Activated effector memory CD4-positive, alpha-beta T cell treated with Interleukin-2 at 50 U/mL for 16 hours (primary cell): ENCODE measurements around the gene PHLDA3.

Source experiments
- DNase-seq: peaks from one replicate; pipeline ENCODE4 v3.0.0-alpha.2; 2020

The PHLDA3 gene

DNA sequence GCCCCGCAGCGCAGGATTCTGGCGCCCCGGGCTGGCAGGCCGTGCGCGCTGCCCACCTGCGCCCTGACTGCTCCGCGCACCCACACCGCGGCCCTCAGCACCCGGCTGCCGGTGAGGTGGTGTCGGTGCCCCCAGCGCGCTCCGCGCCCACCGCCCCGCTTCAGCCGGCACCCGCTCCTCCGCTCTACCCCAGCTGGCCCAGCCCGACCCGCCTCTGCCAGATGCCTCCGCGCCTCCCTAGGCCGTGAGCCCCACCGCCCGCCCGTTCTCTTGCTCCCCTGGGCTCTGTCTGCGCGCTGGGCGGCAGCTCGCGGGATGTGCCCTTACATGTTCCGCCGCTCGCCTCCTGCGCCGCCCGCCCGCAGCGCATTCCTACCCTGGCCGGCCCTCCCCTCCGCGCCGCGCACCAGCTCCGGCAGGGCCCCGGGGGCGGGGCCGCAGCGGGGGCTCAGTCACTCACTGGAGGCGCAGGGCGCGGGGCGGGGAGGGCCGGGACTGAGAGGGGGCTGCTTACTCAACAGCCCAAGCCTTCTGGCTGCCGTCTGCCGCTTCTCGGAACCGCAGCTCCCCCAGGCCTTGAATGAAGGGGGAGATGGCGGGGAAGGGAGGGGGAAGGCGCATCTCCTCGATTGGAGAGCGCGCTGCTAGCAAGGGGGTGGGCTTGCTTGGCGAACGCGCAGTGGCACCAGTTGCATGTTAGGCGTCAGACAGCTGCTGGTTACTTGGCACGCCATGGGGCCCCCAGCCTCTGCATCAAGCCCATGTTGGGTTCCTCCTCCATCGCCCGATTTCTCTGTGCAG lies at the start of gene PHLDA3:
PHLDA3 (minus strand) TSS at position 345 of the 801 bp plus-strand sequence. CDS start 402 bp downstream, outside the sequence.
- DNase-seq = peak; percentile 27

DNA sequence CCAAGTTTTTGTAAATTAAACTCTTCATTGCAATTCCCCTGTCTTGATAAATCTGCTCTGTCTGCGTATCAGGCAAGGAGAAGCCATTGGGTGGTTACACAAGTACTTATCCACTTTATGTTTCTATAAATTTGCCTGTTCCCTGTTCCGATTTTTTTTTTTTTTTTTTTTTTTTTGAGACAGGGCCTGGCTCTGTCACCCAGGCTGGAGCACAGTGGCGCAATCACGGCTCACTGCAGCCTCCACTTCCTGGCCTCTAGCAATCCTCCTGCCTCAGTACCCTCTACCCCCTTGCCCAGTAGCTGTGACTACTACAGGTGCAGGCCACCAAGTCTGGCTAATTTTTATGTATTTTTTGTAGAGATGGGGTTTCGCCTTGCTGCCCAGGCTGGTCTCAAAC lies 49.1 kb upstream of the PHLDA3 start:
- DNase-seq = no peak

DNA sequence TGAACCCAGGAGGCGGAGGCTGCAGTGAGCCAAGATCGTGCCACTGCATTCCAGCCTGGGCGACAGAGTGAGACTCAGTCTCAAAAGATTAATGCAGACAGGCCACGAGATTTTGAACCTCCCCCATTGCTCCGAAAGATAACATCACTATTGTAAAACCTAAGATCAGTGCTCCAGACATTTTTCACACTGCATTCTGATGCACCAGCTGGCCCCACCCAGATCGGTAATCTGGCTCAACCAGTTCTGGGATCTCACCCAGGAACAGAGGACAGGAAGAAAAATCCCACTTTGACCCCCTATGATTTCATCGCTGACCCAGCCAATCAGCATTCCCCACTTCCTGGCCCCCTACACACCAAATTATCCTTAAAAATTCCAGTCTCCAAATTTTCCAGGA lies 48.6 kb upstream of the PHLDA3 start:
- no peak for DNase-seq

DNA sequence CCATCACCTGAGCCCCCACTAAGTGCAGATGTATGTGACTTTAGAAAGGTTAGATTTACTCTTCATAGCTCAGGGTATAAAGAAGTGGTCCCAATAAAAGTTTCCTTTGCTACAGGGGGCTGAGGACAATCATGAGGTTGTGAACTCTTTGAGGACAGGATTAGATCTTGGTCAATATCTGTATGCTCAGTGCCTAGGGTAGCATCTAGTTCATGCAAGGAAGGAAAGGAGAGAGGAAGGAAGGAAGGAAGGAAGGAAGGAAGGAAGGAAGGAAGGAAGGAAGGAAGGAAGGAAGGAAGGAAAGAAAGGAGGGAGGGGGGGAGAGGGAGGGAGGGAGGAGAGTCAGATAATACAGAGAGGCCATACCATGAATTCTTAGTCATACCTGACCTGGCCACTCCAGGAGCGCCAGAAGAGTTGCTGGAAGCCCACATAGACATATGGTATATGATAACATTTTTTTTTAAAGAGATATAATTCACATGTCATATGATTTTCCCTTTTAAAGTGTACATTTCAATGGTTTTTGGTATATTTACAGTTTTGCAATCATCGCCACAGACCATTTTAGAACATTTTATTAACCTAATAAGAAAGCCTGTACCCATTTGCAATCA lies 47.6 kb upstream of the PHLDA3 start:
- no peak for DNase-seq

DNA sequence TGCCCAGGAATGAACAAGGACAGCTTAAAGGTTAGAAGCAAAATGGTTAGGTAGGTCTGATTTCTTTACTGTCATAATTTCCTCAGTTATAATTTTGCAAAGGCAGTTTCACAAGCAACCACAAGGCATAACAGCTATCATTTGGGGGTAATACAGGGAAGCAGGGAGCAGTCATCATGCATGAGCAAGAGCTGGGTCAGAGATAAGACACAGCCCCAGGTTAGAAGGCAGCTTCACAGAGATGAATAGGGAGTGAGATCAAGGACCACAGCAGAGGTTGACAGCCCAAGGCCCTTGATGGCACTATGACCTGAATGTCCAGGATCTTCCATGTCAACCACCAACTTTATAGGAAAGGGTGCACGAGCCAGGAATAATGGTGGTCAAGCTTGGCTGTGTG lies 46.9 kb upstream of the PHLDA3 start:
- no peak for DNase-seq

DNA sequence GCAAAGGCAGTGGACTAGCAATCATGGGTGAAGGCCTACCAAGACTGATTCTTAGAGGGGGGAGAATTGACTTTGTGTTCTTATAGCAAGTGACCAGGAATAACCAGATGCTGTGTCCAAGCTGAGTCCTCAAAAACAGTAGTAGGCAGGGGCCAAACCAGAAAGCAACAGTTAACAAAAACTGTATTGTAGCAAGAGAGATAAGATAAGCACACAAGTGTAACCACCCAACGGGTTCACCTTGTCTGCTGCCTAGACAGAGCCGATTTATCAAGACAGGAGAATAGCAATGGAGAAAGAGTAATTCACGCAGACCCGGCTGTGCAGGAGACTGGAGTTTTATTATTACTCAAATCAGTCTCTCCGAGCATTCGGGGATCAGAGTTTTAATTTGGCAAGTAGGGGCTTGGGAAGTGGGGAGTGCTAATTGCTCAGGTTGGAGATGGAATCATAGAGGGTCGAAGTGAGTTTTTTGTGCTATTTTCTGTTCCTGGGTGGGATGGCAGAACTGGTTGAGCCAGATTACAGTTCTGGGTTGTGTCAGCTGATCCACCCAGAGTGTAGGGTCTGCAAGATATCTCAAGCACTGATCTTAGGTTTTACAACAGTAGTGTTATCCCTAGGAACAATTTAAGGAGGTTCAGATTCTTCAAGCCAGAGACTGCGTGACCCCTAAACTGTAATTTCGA lies 46.2 kb upstream of the PHLDA3 start:
- no peak for DNase-seq

DNA sequence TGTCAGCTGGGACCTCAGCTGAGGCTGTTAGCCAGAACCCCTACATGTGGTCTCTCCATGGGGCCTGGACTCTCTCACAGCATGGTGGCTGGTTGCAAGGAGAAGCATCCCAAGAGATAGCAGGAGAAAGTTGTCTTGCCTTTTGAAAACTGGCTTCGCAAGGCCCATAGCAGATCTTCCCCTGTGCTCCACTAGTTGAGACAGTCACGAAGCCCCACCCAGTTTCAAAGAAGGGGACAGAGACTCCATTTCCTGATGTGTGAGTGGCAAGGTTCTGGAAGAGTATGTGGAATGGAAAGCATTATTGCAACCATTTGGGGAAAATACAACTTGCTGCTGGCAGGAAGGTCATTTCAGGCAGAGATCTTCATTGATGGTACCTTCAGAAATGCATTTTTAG lies 45.5 kb upstream of the PHLDA3 start:
- DNase-seq = no peak

DNA sequence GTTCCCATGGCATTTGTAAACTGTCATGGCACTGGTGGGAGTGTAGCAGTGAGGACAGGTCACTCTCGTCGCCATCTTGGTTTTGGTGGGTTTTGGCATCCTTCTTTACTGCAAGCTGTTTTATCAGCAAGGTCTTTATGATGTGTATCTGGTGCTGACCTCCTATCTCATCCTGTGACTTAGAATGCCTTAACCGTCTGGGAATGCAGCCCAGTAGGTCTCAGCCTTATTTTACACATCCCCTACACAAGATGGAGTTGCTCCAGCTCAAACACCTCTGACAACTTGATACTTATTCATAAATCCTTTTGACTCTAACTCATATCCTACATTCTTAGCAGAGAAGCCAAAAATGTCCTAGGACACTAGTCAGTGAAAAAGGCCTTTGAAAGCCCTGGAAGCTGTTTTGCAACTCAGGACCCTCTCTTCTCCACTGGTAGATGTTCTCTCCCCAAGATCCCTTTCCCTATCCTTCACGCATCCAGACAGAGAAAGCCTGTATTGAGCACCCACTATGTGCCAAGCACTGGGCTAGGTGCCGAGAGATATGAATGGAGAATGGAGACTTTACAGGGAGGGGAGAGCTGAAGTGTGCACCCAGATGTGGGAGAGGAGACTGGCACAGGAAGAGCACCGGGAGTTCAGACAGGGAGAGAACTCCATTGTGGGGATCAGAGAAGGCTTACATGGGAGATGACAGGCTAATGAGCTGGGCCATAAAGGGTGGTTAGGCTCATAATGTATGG lies 44.7 kb upstream of the PHLDA3 start:
- no peak for DNase-seq

DNA sequence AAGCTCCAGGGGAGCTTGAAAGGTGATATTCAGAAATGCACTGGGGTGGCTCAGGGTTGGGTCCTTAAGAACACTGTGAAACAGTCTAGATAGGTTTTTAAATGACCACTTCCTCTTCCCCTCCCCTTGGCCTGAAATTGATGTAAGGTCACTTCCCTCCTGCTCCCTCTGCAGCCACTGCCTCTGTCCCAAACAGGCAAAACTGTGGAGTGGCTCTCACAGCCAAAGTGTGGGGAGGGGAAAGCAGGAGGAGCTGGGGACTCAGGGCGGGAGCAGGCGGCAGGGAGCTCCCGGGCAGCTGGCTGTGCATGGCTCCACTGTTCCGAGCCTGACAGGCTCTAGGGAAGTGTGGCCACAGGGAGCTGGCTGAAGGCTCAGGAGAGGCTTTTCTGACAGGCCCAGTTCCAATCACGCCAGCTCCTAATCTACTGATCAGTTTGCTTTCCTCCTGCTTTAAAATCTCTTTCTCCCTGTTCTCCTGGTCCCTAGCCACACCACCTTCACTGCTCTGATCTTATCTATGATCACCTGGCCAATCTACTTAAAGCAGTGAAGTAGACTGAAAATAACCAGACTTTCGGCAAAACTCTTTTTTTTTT lies 43.1 kb upstream of the PHLDA3 start:
- DNase-seq = no peak

DNA sequence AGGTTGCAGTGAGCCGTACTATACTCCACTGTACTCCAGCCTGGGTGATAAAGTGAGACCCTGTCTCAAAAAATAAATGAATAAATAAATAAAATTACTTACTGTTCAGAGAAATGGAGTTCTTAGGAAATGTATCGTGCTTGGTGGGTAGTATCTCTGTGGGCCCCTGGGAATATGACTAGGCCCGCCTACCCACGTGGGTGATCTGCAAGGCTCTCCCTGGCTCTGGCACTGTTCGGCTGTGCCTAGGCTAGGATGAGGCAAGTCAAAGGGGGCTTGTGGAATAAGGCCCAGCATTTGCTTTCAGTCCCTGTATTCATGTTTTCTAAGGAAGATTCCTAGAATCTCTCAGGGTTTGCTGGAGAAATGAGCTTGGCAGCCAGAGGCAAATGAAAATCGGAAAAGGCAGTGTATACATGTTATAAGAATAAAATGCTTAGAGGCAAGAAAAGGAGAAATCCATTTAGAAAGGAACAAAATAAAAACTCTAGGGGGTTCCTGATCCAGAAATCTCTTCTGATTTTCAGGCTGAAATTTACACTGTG lies 42.5 kb upstream of the PHLDA3 start:
- DNase-seq = no peak

DNA sequence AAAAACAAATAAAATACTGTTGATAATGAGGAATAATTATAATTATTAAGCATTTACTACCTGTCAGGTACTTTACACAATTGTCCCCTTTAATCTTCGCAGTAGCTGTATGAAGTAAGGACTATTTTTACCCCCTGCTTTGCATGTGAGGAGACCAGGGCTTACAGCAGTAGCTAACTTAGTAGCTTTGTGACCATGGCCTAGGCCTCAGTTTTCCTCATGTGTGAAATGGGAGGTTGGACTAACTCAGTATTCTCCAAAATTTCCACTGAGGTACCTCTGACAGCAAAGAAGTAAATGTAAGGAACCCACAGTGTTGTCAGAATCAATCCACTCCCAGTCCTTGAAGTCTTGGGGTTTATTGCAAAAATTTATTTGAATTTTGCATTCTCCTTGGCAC lies 41.7 kb upstream of the PHLDA3 start:
- DNase-seq = no peak

DNA sequence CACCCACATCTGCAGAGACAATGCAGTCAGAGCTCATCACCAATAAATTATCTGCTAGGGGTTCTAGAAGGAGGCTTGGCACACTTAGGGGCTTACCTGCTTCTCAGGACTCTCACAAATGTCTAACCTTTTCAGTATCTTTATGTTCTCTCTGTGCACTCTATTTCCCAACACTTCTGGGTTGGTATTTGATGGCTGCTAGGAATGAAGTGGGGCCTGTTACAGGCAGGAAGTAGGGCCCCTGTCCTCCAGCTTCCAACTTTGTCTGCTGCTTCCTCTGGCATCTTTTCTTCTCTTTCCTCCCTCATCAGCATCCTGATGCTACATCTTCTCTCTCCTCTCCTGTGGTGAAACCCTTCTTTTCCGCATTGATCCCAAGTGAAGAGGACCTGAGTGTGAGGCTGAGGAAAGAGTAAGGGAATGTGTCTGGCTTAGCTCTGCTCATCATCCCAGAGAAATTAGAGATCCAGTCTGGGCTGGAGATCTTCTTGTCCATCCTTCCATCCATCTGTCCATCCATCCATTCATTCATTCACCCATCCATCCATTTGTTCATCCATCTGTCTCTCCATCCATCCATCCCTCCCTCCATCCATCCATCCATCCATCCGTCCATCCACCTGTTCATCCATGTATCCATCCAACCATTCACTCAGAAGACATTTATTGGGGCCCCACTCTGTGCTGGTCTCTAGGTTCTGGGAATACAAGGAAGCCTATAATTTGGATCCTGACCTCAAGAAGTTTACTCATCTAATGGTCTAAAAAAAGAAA lies 40.8 kb upstream of the PHLDA3 start:
- DNase-seq = no peak

DNA sequence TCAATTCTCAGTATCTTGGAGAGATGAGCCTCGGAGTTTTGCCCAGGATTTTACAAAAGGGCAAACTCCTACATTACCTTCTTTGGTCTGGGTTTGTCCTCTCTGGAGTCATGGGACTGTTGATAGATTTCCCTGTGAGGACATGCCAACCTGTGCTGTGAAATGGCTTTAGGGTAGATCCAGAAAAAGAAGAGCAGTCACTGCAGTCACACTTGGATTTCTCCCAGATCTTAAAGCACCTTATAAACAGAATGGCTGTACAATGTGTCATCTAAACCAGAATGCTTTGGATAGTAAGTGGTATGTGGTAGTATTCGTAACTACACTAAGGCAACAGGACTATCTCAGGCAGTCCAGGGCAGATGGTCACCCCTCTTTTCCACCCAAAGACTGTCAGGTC lies 39.8 kb upstream of the PHLDA3 start:
- DNase-seq = no peak

DNA sequence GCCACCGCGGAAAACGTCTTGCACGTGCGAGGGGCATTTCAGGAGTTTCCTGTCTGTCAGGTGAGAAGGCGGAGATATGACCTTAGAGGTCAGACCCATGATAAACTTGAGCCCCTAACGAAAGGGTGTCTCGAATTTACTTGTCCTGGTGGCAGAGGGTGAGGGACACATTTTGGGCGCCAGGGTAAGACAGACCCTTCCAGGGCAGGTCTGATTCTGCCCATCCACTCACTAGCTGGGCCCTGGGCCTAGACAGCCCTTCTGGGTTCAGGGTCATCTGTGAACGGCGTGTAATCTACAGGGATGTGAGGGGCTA lies 38.3 kb upstream of the PHLDA3 start:
- DNase-seq = no peak

DNA sequence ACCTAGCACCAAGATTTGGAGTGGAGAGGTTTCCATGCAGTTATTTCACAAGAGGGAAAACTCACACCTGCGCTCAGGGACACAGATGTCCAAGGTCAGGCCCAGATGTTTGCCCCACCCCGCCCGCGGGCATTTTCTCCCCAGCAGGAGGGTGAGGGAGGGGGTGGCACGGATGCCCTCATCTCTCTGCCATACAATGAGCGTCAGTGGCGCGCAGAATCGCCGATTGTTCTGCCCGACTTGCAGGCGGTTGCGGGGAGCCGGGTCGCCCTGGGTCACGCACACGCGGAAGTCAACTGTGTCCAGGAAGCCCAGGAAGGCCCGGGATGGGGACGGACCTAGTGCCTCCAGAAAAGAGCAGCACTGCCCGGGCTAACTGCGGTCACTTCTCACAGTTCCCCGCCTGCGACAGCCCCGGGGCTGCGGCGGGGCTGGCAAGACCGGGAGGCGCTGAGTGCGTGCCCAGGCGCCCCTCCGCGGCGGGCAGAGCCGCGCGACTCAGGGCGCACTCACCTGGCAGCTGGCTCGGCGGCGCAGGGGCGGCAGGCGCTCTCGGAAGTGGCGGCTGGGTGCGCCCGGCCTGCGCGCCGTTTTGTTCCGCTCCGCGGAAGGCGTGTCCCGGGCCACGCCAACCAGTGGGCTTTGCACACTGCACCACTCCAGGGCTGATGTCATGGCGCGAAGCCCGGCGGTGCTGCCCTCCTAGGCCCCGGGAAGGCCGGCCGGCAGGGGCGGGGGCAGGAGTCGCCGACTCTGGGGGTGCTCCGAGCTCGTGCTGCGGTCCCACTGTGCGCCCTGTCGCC lies 37.8 kb upstream of the PHLDA3 start, which contains the start of gene CSRP1:
CSRP1 (minus strand) TSS at position 567 of the 803 bp plus-strand sequence. CDS start 10,820 bp downstream, outside the sequence.
- DNase-seq = peak; percentile 75

DNA sequence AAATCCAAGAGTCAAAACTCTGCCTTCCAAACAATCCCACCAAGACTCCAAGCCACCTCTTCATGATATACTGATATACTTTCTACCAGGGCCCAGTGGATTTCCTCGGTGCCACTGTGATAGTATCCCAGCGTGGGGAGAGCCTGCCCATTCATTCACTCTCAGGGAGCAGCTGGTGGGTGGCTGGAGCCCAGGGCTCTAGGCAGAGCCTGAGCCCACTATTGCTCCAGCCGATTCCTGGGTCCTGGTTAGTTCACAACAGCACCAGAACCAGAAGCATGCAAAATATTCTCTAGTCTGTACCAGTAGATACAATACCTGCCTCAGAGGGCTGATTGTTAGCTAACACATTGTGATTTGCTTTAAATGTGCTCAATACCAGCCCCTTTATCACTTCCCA lies 37.1 kb upstream of the PHLDA3 start:
- DNase-seq = no peak

DNA sequence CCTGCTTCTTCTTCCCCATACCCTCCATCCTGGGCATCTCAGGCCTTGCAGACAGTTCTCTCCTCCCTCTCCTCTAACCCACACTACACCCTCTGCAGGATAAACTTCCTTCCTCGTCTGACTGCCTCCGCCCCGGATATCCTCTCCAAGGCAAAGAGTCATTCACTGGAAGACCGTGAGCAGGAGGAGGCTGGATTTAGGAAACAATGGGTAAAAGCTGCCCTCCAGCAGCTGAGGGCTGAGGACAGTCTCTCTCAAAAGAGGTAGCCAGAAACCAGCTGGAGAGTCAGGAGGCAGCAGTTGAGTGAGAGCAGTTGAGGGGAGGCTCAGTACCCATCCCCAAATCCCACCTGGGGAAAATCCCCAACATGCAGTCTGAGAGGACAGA lies 36.5 kb upstream of the PHLDA3 start:
- DNase-seq = no peak

DNA sequence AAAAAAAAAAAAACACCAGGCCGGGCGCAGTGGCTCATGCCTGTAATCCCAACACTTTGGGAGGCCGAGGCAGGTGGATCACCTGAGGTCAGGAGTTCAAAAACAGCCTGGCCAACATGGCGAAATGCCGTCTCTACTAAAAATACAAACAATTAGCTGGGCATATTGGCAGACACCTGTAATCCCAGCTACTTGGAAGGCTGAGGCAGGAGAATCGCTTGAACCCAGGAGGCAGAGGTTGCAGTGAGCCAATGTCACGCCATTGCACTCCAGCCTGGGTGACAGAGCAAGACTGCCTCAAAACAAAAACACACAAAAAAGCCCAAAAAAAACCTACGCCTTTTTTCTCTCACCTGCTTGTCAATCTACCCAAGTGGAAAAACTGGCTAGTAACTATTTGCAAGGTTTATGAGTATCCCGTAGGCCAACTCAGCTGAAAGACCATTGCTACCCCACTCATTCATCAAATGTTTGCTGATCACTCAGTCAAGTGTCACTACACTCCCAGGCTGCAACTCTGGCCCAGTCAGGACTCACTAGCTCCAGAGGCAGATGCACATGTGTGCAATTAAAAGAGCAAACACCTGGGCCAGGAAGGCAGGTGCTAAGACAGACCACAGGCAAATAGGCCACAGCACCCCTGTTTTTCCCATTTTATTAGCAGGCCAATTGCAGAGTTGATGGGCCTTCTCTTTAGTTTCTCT lies 36.0 kb upstream of the PHLDA3 start:
- DNase-seq = no peak

DNA sequence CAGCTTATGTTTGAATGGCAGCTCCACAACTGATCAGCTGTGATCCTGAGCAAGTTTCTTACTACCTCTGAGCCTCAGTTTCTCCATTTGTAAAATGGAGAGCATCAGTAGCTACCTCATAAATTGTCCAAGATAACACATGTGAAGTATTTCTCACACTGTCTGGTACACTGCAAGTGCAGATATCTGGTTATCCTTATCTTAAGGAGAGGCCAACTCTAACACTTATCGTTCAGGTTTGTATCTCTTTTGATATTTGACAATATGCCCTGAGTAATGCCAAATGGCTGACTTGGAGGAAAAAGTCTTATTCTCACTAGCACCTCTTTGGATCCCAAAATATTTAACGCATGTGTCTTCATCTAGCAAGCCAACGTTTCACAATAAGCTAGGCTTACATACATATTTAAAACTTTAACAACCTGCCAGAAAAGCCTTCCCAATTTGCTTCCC lies 35.2 kb upstream of the PHLDA3 start:
- no peak for DNase-seq
